Right lobe of liver (tissue), 6 donors: ENCODE data around the gene LRPAP1. TPM values are rescaled to one million over a fixed set of nuclear protein-coding genes. Genes with fewer than 3 reads are reported as not detected.

Experiments used
- ATAC-seq, 4 donors: fragments of 200-7000 bp; cut with Tn5 transposase; one replicate each; pipeline ENCODE4 v1.9.1; 2020; ENCODE audit warnings: mild to moderate bottlenecking in 4 of 4, moderate library complexity in 4 of 4
- DNase-seq, 3 donors: peaks; one replicate each; pipeline ENCODE4 v3.0.0-alpha.2; 2020
- H3K27ac ChIP-seq, 3 donors: fragments of 200-600 bp; one replicate each; pipeline ENCODE4 v1.8.0; 2022
- H3K27me3 ChIP-seq, 2 donors: fragments of 200-600 bp; one replicate each; pipeline ENCODE4 v1.8.0; 2022
- H3K36me3 ChIP-seq, 4 donors: fragments of 200-600 bp; sonication (generic) in 1 of 4; one replicate each; pipeline versions ENCODE4 v1.5.1 to v1.8.0; 2017 to 2022; ENCODE audit warnings: control low read depth in 1 of 4
- H3K4me1 ChIP-seq, 4 donors: fragments of 200-600 bp; sonication (generic) in 1 of 4; one replicate each; pipeline versions ENCODE4 v1.5.1 to v1.8.0; 2017 to 2022; ENCODE audit warnings: control low read depth in 1 of 4
- H3K4me3 ChIP-seq, 3 donors: fragments of 200-600 bp; one replicate each; pipeline ENCODE4 v1.8.0; 2022
- H3K9me3 ChIP-seq, 4 donors: fragments of 200-600 bp; sonication (generic) in 1 of 4; one replicate each; pipeline versions ENCODE4 v1.5.1 to v1.8.0; 2017 to 2022; ENCODE audit warnings: control low read depth in 1 of 4
- POLR2A ChIP-seq: fragments of 450-650 bp; IDR thresholded peaks from one replicate; pipeline ENCODE4 v1.6.1; 2017; ENCODE audit warnings: antibody characterized with exemption, mild to moderate bottlenecking
- WGBS: methylation state at CpG from one replicate; pipeline ENCODE4 v1.1.6; 2018; ENCODE audit warnings: low coverage, low lambda C conversion rate; ENCODE audit not compliant: insufficient coverage; ENCODE audit errors: missing lambda C conversion rate; 5-methylcytosine and 5-hydroxymethylcytosine counted together
- intact Hi-C, 2 donors: fragments of 100-400 bp; cut with DNase I; formaldehyde crosslinking; loops; one replicate each; pipeline versions ENCODE4 v1.11.2 to v1.14.1; 2022
- total RNA-seq, 6 experiments: library from RNA; depleted of rRNA in 2 of 6; stranded (reverse); fragments of >200 nt in 2 of 6; fragmentation: NEBNext Ultra II Directional in 3 of 6; extraction: Animal tissue kit (Norgen Biotek cat#: 25700) in 3 of 6; gene quantifications; one replicate each; pipeline versions ENCODE4 v1.1.0 to v1.2.4, GENCODE V29; 2016 to 2023
- TF ChIP-seq, protein P1 (sequence below), 4 donors: fragments of 200-600 bp in 3 of 4; fragments of 450-650 bp in 1 of 4; IDR thresholded peaks; one replicate each; pipeline versions ENCODE4 v1.5.1 to v1.8.0; 2016 to 2022; ENCODE audit warnings: antibody characterized with exemption in 4 of 4, mild to moderate bottlenecking in 2 of 4
- donor health status: DM: no; HTN: yes; CAD: no.
- donor health status: DM: no; HTN: no; CAD: no.
- donor health status: DM: no; HTN: no; CAD: no.
- donor health status: DM: no; HTN: yes; CAD: no.
- donor health status: DM: no; HTN: yes; CAD: no.

LRPAP1 gene
- total RNA-seq, 6 experiments from 2014 or later, result 63.4 to 108 (median 85.3) TPM

DNA sequence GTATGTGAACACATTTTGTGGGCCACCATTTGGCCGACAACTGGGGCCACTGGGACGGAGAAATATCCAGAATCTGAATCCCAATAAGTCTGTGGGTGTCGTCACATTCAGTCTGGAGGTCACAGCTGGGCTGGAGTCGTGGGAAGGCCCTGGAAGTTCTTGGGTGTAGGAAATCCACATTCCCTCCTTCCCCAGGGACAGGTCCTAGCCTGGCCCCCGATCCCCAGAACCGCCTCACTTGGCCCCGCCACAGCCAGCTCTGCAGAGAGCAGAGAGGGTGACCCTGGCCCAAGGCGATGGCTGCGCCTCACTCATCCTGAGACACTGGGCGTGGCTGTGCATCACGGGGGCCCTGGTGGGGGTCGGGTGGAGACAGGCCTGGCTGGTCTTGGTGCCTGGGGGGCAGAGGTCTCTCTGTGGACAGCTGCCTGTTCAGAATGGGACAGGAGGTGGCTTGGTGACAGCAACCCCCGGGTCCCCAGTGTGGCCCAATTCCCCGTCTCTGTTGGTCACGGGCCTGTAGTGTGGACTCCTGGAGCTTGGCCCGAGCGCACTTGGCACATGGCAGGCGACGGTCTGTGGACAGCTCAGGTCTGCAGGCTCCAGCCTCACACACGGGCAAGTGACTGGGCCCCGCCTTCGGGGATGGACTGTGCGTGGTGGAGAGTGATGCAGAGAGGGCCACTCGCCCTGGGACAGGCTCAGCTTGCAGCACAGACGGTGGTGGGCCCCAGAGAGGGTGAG is 52.7 kb downstream of the LRPAP1 start:
- no peak overlapping the region for H3K27ac ChIP-seq
- no peaks in the 10 kb centered on the region for H3K4me1 ChIP-seq
- intact Hi-C loops, result no loop called here
- TF ChIP-seq, protein P1, sequence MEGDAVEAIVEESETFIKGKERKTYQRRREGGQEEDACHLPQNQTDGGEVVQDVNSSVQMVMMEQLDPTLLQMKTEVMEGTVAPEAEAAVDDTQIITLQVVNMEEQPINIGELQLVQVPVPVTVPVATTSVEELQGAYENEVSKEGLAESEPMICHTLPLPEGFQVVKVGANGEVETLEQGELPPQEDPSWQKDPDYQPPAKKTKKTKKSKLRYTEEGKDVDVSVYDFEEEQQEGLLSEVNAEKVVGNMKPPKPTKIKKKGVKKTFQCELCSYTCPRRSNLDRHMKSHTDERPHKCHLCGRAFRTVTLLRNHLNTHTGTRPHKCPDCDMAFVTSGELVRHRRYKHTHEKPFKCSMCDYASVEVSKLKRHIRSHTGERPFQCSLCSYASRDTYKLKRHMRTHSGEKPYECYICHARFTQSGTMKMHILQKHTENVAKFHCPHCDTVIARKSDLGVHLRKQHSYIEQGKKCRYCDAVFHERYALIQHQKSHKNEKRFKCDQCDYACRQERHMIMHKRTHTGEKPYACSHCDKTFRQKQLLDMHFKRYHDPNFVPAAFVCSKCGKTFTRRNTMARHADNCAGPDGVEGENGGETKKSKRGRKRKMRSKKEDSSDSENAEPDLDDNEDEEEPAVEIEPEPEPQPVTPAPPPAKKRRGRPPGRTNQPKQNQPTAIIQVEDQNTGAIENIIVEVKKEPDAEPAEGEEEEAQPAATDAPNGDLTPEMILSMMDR (IDR thresholded peaks at IDR 0.05), result no peak
- no peak for TF ChIP-seq POLR2A
- no peak overlapping the region for H3K4me3 ChIP-seq
- no peaks in the 10 kb centered on the region for H3K9me3 ChIP-seq
- DNase-seq (peak in 1 of 3 donors; percentile 62), ATAC-seq (peak; percentile 28 to 48 (median 46))
- H3K36me3 ChIP-seq, result no peaks in the 10 kb centered on the region
- 34% methylated on average over 5 of the region's 25 CpGs for WGBS
- no peaks in the 10 kb centered on the region for H3K27me3 ChIP-seq

DNA sequence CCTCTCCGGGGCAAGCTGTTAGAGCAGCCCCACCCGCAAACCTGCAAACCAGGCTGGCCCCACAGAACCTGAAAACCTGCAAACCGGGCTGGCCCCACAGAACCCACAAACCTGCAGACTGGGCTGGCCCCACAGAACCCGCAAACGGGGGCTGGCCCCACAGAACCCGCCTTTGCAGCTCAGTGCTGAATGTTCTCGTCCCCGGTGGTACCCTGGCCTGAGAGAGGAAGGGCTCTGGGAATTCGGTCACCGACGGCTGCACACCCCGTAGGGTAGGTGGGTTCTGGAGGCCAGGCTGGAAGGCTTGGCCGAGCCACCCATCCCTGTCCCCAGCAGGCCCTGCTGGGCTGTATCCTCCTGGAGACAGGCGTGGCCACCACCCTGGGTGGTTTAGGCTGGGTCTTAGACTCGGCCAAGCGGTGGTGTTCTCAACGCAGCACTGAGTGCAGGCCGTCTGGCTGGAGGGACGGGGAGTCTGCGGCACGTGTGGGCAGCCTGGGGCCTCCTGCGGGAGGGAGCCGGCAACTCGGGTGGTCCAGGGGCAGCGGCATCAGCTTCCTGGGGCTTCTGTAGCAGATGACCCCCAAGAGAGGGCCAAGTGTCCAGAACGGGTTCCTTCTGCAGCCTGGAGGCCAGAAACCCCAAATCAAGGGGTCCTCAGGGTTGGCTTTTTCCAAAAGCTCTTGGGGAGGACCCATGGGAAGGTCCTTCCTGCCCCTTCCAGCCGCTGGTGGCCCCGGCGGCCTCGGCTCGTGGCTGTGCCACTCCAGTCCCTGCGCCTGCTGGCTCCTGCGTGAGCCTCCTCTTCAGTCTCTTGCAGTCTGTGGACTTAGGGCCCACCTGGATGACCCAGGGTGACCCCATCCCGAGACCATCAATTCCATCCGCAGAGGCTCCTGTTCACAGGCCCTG is 53.5 kb downstream of the LRPAP1 start:
- H3K36me3 ChIP-seq, result no peaks in the 10 kb centered on the region
- 90% methylated on average over 6 of the region's 35 CpGs for WGBS
- H3K27ac ChIP-seq, result no peak overlapping the region
- ATAC-seq (no peak), DNase-seq (no peak)
- TF ChIP-seq POLR2A, result no peak
- TF ChIP-seq, protein P1 (IDR thresholded peaks at IDR 0.05), result no peak
- intact Hi-C loops, result no loop called here
- no peak overlapping the region for H3K4me3 ChIP-seq
- H3K27me3 ChIP-seq, result no peaks in the 10 kb centered on the region
- no peaks in the 10 kb centered on the region for H3K4me1 ChIP-seq
- H3K9me3 ChIP-seq, result no peaks in the 10 kb centered on the region

DNA sequence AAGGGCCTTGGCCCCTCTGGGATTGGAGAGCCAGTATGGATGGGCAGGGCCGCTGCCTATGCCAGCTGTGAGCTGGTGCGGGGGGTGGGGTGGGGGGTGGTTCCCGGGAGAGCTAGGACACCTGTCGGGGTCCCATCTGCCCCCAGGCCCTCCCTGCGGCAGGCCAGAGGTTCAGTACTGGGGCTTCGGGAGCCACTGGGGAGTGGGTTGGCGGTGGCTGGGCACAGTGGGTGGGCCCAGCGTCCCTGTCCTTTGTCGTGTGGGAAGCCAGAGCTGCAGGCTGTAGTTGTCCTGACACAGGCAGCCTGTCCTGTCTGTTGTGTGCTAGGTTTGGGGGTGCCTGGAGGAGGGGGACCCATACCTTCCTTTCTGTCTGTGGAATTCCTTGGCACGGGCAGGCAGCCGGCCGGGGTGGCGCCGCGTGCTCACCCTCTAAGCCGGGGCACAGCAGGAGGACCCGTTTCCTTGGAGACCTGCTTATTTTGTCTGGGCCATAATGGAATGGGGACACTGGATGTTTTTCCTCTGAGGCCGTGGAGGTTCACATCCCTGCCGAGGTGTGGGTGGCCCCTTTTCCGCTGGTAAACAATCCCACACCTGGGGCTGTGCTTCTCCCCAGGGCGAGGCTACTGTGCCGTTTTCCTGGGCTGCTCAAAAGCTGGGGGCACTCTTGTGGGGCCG is 54.3 kb downstream of the LRPAP1 start:
- no peak overlapping the region for H3K27ac ChIP-seq
- no peaks in the 10 kb centered on the region for H3K9me3 ChIP-seq
- DNase-seq (no peak), ATAC-seq (no peak)
- intact Hi-C loops, result no loop called here
- no peaks in the 10 kb centered on the region for H3K36me3 ChIP-seq
- H3K27me3 ChIP-seq, result no peaks in the 10 kb centered on the region
- TF ChIP-seq, protein P1 (IDR thresholded peaks at IDR 0.05), result no peak
- TF ChIP-seq POLR2A, result no peak
- no peak overlapping the region for H3K4me3 ChIP-seq
- no peaks in the 10 kb centered on the region for H3K4me1 ChIP-seq
- no CpG with 5 or more reads among the region's 23 CpGs for WGBS

DNA sequence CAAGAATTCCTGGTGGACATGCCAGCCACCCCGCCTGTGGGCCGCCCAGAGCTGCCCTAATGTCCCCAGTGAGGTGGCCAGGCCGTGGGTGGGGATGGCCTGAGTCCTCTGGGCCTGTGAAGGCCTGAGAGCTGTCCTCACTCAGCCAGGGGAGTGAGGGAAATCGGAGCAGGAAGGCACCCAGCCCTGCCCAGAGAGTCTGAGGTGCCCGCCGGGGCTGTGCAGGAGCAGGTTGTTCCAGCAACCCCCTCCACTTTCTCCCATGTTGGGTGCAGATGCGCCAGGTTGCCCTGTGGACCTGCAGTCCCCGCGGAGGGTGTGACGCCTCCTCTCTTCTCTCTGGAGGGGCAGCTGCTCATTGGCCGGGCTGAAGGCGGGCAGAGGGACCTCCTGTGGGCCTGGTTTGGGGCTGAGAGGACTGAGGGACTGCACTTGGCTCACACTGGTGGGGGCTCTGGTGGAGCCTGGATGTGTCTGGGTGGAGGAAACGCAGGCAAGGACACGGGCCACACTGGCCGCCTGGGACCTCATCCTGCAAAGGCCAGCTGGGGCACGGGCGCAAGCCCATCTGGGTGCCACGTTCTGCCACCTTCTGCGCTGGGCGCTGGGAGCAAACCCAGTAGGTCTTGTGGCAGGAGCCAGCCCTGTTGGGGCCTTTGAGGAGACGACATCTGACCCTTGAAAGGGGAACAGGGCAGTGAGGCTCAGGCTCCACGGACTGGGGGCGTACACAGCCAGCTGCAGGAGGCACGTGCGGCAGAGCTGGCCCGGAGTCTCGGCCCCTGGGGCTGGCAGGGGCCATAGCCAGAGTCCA is 55.1 kb downstream of the LRPAP1 start:
- H3K4me3 ChIP-seq, result no peak overlapping the region
- 62% methylated on average over 2 of the region's 27 CpGs for WGBS
- ATAC-seq (no peak), DNase-seq (peak in 1 of 3 donors; percentile 14)
- no peaks in the 10 kb centered on the region for H3K4me1 ChIP-seq
- H3K27me3 ChIP-seq, result no peaks in the 10 kb centered on the region
- no peaks in the 10 kb centered on the region for H3K36me3 ChIP-seq
- no peak for TF ChIP-seq POLR2A
- TF ChIP-seq, protein P1 (IDR thresholded peaks at IDR 0.05), result no peak
- intact Hi-C loops, result no loop called here
- no peaks in the 10 kb centered on the region for H3K9me3 ChIP-seq
- H3K27ac ChIP-seq, result no peak overlapping the region
